ENCODE measurements around the gene ATXN8OS. TPM values are rescaled to one million over a fixed set of nuclear protein-coding genes. Genes with fewer than 3 reads are reported as not detected.
"Not testable (repeated sequence)": the region's sequence is repeated elsewhere in the genome, so short reads cannot be mapped to it uniquely, and the experiment has no call there.

Gene ATXN8OS
- polyA plus RNA-seq, 1 donor from 2014 or later: 0.33 TPM

DNA sequence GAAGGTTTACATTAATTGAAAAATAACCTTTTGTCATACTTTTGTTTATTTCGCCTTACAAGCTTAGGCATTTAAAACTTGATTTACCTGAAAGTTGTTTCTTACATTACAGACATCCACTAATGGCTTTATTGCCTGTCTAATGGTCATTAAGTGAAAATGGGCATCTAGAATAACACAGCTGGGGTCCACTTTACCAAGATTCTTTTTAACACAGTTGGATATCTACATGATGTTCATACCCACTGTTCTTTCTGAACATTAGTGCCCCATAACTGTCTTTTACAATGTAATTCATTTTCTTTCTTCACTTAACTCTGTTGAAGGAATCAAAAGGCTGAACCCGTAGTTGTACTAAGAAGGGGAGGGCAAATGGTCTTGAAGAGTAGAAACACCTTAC lies 20.5 kb downstream of the ATXN8OS start:
- H3K9me2 ChIP-seq (ENCODE audit: insufficient read depth, low read length): no peaks in the 10 kb centered on the region
- H3K9ac ChIP-seq (ENCODE audit: low read length): no peak overlapping the region
- no peak overlapping the region for H3K4me2 ChIP-seq (ENCODE audit: low read length)
- no peaks in the 10 kb centered on the region for H3K79me2 ChIP-seq (replicated peaks; ENCODE audit: insufficient read depth, low read length)
- no peaks in the 10 kb centered on the region for H4K20me1 ChIP-seq (ENCODE audit: insufficient read depth)
- TF ChIP-seq SMC3 (conservative IDR thresholded peaks at IDR 0.05; ENCODE audit: poor library complexity): no peak
- no peak for TF ChIP-seq CTCF (IDR thresholded peaks at IDR 0.05; ENCODE audit: poor library complexity, severe bottlenecking)
- peak; percentile 38 for TF ChIP-seq EP300 (conservative IDR thresholded peaks at IDR 0.05; ENCODE audit: poor library complexity, severe bottlenecking)
- no peak for TF ChIP-seq RAD21 (conservative IDR thresholded peaks at IDR 0.05)
- TF ChIP-seq, protein P1, sequence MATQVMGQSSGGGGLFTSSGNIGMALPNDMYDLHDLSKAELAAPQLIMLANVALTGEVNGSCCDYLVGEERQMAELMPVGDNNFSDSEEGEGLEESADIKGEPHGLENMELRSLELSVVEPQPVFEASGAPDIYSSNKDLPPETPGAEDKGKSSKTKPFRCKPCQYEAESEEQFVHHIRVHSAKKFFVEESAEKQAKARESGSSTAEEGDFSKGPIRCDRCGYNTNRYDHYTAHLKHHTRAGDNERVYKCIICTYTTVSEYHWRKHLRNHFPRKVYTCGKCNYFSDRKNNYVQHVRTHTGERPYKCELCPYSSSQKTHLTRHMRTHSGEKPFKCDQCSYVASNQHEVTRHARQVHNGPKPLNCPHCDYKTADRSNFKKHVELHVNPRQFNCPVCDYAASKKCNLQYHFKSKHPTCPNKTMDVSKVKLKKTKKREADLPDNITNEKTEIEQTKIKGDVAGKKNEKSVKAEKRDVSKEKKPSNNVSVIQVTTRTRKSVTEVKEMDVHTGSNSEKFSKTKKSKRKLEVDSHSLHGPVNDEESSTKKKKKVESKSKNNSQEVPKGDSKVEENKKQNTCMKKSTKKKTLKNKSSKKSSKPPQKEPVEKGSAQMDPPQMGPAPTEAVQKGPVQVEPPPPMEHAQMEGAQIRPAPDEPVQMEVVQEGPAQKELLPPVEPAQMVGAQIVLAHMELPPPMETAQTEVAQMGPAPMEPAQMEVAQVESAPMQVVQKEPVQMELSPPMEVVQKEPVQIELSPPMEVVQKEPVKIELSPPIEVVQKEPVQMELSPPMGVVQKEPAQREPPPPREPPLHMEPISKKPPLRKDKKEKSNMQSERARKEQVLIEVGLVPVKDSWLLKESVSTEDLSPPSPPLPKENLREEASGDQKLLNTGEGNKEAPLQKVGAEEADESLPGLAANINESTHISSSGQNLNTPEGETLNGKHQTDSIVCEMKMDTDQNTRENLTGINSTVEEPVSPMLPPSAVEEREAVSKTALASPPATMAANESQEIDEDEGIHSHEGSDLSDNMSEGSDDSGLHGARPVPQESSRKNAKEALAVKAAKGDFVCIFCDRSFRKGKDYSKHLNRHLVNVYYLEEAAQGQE (IDR thresholded peaks at IDR 0.05; ENCODE audit: borderline replicate concordance): peak; percentile 52
- TF ChIP-seq EZH2 (IDR thresholded peaks at IDR 0.05; ENCODE audit: borderline replicate concordance, insufficient read depth, low read length, poor library complexity, severe bottlenecking): no peak
- TF ChIP-seq POLR2AphosphoS5 (IDR thresholded peaks at IDR 0.05): peak; percentile 58
- H3K36me3 ChIP-seq (ENCODE audit: insufficient read depth, low read length): no peaks in the 10 kb centered on the region
- H3K4me3 ChIP-seq (ENCODE audit: low read length): no peak overlapping the region
- H3K27ac ChIP-seq (ENCODE audit: low read length): no peak overlapping the region
- no peaks in the 10 kb centered on the region for H3K9me3 ChIP-seq (ENCODE audit: low read length)
- no peaks in the 10 kb centered on the region for H3F3A ChIP-seq (ENCODE audit: insufficient read depth, low read length, poor library complexity, severe bottlenecking)
- no peak overlapping the region for H2AFZ ChIP-seq (ENCODE audit: low read depth, low read length)
- H3K27me3 ChIP-seq (ENCODE audit: insufficient read depth, low read depth, low read length): no peaks in the 10 kb centered on the region

DNA sequence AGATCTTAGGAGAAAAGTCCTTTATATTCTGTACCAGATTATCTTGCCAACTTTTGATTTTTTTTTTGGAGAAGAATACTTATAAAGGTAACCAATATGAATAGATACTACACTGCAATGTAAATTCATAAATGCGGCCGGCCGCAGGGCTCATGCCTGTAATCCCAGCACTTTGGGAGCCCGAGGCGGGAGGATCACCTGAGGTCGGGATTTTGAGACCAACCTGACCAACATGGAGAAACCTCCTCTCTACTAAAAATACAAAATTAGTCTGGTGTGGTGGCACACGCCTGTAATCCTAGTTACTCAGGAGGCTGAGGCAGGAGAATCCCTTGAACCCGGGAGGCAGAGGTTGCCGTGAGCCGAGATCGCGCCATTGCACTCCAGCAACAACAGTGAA lies 35.0 kb downstream of the ATXN8OS start:
- not testable (repeated sequence) for H3K27ac ChIP-seq (ENCODE audit: low read length); H3K9me3 ChIP-seq (ENCODE audit: low read length); H3K36me3 ChIP-seq (ENCODE audit: insufficient read depth, low read length); H3K27me3 ChIP-seq (ENCODE audit: insufficient read depth, low read depth, low read length); H3F3A ChIP-seq (ENCODE audit: insufficient read depth, low read length, poor library complexity, severe bottlenecking); H3K79me2 ChIP-seq (replicated peaks; ENCODE audit: insufficient read depth, low read length); H3K9ac ChIP-seq (ENCODE audit: low read length); H3K4me3 ChIP-seq (ENCODE audit: low read length); H4K20me1 ChIP-seq (ENCODE audit: insufficient read depth); H3K4me2 ChIP-seq (ENCODE audit: low read length); H2AFZ ChIP-seq (ENCODE audit: low read depth, low read length); H3K9me2 ChIP-seq (ENCODE audit: insufficient read depth, low read length)

- H2AFZ ChIP-seq (ENCODE audit: low read depth, low read length): no peak overlapping the region
- no peak overlapping the region for H3K4me2 ChIP-seq (ENCODE audit: low read length)
- no peaks in the 10 kb centered on the region for H3F3A ChIP-seq (ENCODE audit: insufficient read depth, low read length, poor library complexity, severe bottlenecking)
- H3K27me3 ChIP-seq (ENCODE audit: insufficient read depth, low read depth, low read length): no peaks in the 10 kb centered on the region
- H3K9me3 ChIP-seq (ENCODE audit: low read length): no peaks in the 10 kb centered on the region
- no peak for TF ChIP-seq MXI1 (conservative IDR thresholded peaks at IDR 0.05; ENCODE audit: poor library complexity, severe bottlenecking)
- TF ChIP-seq SMC3 (conservative IDR thresholded peaks at IDR 0.05; ENCODE audit: poor library complexity): no peak
- TF ChIP-seq CTCF (IDR thresholded peaks at IDR 0.05; ENCODE audit: poor library complexity, severe bottlenecking): no peak
- no peak for TF ChIP-seq RAD21 (conservative IDR thresholded peaks at IDR 0.05)
- TF ChIP-seq TAF1 (IDR thresholded peaks at IDR 0.05; ENCODE audit: low read depth): no peak
- TF ChIP-seq POLR2AphosphoS5 (IDR thresholded peaks at IDR 0.05): no peak
- TF ChIP-seq, protein P1 (IDR thresholded peaks at IDR 0.05; ENCODE audit: borderline replicate concordance): no peak
- TF ChIP-seq EZH2 (IDR thresholded peaks at IDR 0.05; ENCODE audit: borderline replicate concordance, insufficient read depth, low read length, poor library complexity, severe bottlenecking): no peak
- no peak for TF ChIP-seq EP300 (conservative IDR thresholded peaks at IDR 0.05; ENCODE audit: poor library complexity, severe bottlenecking)
- H3K4me3 ChIP-seq (ENCODE audit: low read length): no peak overlapping the region
- no peak overlapping the region for H3K9ac ChIP-seq (ENCODE audit: low read length)
- no peaks in the 10 kb centered on the region for H3K36me3 ChIP-seq (ENCODE audit: insufficient read depth, low read length)
- H3K27ac ChIP-seq (ENCODE audit: low read length): no peak overlapping the region
- H3K9me2 ChIP-seq (ENCODE audit: insufficient read depth, low read length): no peaks in the 10 kb centered on the region
- H3K79me2 ChIP-seq (replicated peaks; ENCODE audit: insufficient read depth, low read length): no peaks in the 10 kb centered on the region
- H4K20me1 ChIP-seq (ENCODE audit: insufficient read depth): no peaks in the 10 kb centered on the region
Observed at GRCh38 chr13:70162141-70162540, 54.5 kb downstream of the ATXN8OS start.

Measured in neural cell (in vitro differentiated cells).